Activated T-cell treated with anti-CD3 and anti-CD28 coated beads, Interleukin-2, amount 50 U/mL, for 72 hours (primary cell): Measurements from ENCODE around the gene LY86. TPM values are rescaled to one million over a fixed set of nuclear protein-coding genes. Genes with fewer than 3 reads are reported as not detected.

Experiments
- ATAC-seq, 2 donors: fragments of 150-1000 bp; cut with Tn5 transposase; replicated peaks in 1 of 2; 2 replicates each; pipeline ENCODE4 v1.10.0; 2021; ENCODE audit warnings: moderate library complexity in 2 of 2, mild to moderate bottlenecking in 1 of 2
- DNase-seq, 2 donors: peaks; one replicate each; pipeline ENCODE4 v3.0.0; 2021 to 2022; ENCODE audit warnings: mixed read lengths in 1 of 2
- H3K27ac Mint-ChIP-seq: one replicate; pipeline ENCODE4 v1.8.0; 2022; ENCODE audit warnings: mild to moderate bottlenecking, moderate library complexity, mixed read lengths
- H3K27me3 Mint-ChIP-seq: one replicate; pipeline ENCODE4 v1.8.0; 2022; ENCODE audit warnings: low read depth, mixed read lengths
- H3K36me3 Mint-ChIP-seq, 2 donors: one replicate each; pipeline ENCODE4 v1.8.0; 2022; ENCODE audit warnings: mixed read lengths in 2 of 2, mild to moderate bottlenecking in 1 of 2; ENCODE audit not compliant: insufficient read depth in 2 of 2
- H3K4me1 Mint-ChIP-seq: one replicate; pipeline ENCODE4 v1.8.0; 2022; ENCODE audit warnings: low read depth, mixed read lengths
- H3K4me3 Mint-ChIP-seq, 2 donors: one replicate each; pipeline ENCODE4 v1.8.0; 2022; ENCODE audit warnings: mild to moderate bottlenecking in 2 of 2, mixed read lengths in 2 of 2, moderate library complexity in 2 of 2
- H3K9me3 Mint-ChIP-seq, 2 donors: one replicate each; pipeline ENCODE4 v1.8.0; 2022; ENCODE audit warnings: mixed read lengths in 2 of 2
- total RNA-seq, 2 donors: library from RNA; stranded (reverse); gene quantifications; one replicate each; pipeline ENCODE4 v1.2.3, GENCODE V29; 2022

The LY86 gene
- total RNA-seq, 2 donors from 2014 or later = 0.39 to 1.2 TPM

GRCh38 chr6:6646384-6646783 lies 57.9 kb downstream of the LY86 start:
- Mint-ChIP-seq H3K27me3 (no peaks in the 10 kb centered on the region), H3K9me3 (peaks cover 0 to 3% of the 10 kb centered on the region in 2 donors), H3K36me3 (peaks cover 0 to 8% of the 10 kb centered on the region in 2 donors), H3K27ac (no peak overlapping the region), H3K4me3 (no peak overlapping the region), H3K4me1 (peaks cover 11% of the 10 kb centered on the region)
- no peak for DNase-seq
- no peak for ATAC-seq

- DNase-seq = no peak
- H3K27ac Mint-ChIP-seq = no peak overlapping the region
These were observed 58.3 kb downstream of the LY86 start for GRCh38 chr6:6646859-6647258.

GRCh38 chr6:6648692-6649343 lies 60.3 kb downstream of the LY86 start:
- no peak overlapping the region for H3K4me3 Mint-ChIP-seq
- H3K27ac Mint-ChIP-seq = no peak overlapping the region
- H3K36me3 Mint-ChIP-seq = peaks cover 0 to 12% of the 10 kb centered on the region in 2 donors
- DNase-seq (no peak), ATAC-seq (no peak)
- no peaks in the 10 kb centered on the region for H3K27me3 Mint-ChIP-seq
- H3K4me1 Mint-ChIP-seq = no peaks in the 10 kb centered on the region
- peaks cover 0 to 4% of the 10 kb centered on the region in 2 donors for H3K9me3 Mint-ChIP-seq

More at GRCh38 chr6:6646859-6647258, 58.3 kb downstream of the LY86 start:
- H3K9me3 Mint-ChIP-seq = peaks cover 0 to 4% of the 10 kb centered on the region in 2 donors
- H3K4me1 Mint-ChIP-seq = peaks cover 11% of the 10 kb centered on the region
- no peaks in the 10 kb centered on the region for H3K27me3 Mint-ChIP-seq
- peaks cover 0 to 9% of the 10 kb centered on the region in 2 donors for H3K36me3 Mint-ChIP-seq
- no peak for ATAC-seq
- H3K4me3 Mint-ChIP-seq = no peak overlapping the region

DNA sequence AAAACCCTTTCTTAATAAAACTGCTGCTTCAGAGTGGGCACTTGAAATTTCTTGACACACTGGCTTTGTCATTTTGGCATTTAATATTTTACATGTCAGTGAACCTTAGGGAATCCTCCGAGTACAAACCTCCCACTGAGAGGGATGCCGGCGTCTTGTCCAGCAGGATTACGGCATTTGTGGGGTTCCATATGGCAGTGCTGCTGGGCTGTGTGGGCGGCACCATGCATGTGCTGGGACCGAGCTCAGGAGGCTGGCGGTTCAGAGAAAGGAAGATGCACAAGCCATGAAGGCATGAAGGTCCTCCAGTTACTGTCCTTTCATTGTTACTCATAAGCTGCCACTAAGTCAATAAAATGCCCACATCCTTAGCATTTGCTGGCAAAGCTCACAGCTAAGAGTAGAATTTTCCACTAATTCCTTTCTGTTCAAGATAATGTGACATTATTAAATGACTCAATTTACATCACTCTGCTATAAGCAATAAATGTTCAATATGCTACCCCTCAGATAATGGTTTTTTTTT lies 61.4 kb downstream of the LY86 start:
- no peak overlapping the region for H3K4me3 Mint-ChIP-seq
- H3K27me3 Mint-ChIP-seq = no peaks in the 10 kb centered on the region
- ATAC-seq (peak in 1 of 2 donors; percentile 40), DNase-seq (no peak)
- H3K4me1 Mint-ChIP-seq = no peaks in the 10 kb centered on the region
- H3K27ac Mint-ChIP-seq = no peak overlapping the region
- H3K9me3 Mint-ChIP-seq = peaks cover 0 to 4% of the 10 kb centered on the region in 2 donors
- H3K36me3 Mint-ChIP-seq = peaks cover 0 to 13% of the 10 kb centered on the region in 2 donors

DNA sequence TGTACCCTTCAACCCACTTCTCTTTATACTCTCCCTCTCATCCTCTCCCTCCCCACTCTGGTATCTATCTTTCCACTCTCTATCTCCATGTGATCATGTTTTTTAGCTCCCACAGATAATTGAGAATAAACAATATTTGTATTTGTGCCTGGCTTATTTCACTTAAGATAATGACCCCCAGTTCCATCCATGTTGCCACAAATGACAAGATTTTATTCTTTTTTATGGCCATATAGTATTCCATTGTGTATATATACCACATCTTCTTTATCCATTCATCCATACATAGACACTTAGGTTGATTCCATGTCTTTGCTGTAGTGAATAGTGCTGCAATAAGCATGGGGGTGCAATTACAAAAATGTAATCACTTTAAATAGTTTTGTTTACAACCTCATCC lies 62.3 kb downstream of the LY86 start:
- peaks cover 0 to 4% of the 10 kb centered on the region in 2 donors for H3K9me3 Mint-ChIP-seq
- H3K27ac Mint-ChIP-seq = no peak overlapping the region
- H3K4me3 Mint-ChIP-seq = no peak overlapping the region
- ATAC-seq (no peak), DNase-seq (no peak)
- no peaks in the 10 kb centered on the region for H3K4me1 Mint-ChIP-seq
- H3K27me3 Mint-ChIP-seq = no peaks in the 10 kb centered on the region
- peaks cover 0 to 13% of the 10 kb centered on the region in 2 donors for H3K36me3 Mint-ChIP-seq

- no peaks in the 10 kb centered on the region for H3K4me1 Mint-ChIP-seq
- peak overlapping the region; percentile 66 for H3K27ac Mint-ChIP-seq
- H3K4me3 Mint-ChIP-seq = peak overlapping the region; percentile 16 to 30
- no peaks in the 10 kb centered on the region for H3K27me3 Mint-ChIP-seq
- H3K36me3 Mint-ChIP-seq = peaks cover 0 to 13% of the 10 kb centered on the region in 2 donors
- DNase-seq (no peak), ATAC-seq (no peak)
- peaks cover 0 to 4% of the 10 kb centered on the region in 2 donors for H3K9me3 Mint-ChIP-seq
These were observed 62.8 kb downstream of the LY86 start for GRCh38 chr6:6651335-6651734.

- peaks cover 0 to 16% of the 10 kb centered on the region in 2 donors for H3K36me3 Mint-ChIP-seq
- H3K4me3 Mint-ChIP-seq = no peak overlapping the region
- DNase-seq = no peak
- ATAC-seq = no peak
- H3K27me3 Mint-ChIP-seq = no peaks in the 10 kb centered on the region
- H3K9me3 Mint-ChIP-seq = peaks cover 0 to 4% of the 10 kb centered on the region in 2 donors
- no peaks in the 10 kb centered on the region for H3K4me1 Mint-ChIP-seq
- peak overlapping the region; percentile 8 for H3K27ac Mint-ChIP-seq
These were observed 64.4 kb downstream of the LY86 start for GRCh38 chr6:6652932-6653331.

GRCh38 chr6:6654599-6655575 lies 66.4 kb downstream of the LY86 start:
- H3K4me1 Mint-ChIP-seq = no peaks in the 10 kb centered on the region
- peak; percentile 61 to 67 for ATAC-seq
- no peaks in the 10 kb centered on the region for H3K27me3 Mint-ChIP-seq
- H3K36me3 Mint-ChIP-seq = peaks cover 0 to 8% of the 10 kb centered on the region in 2 donors
- peak; percentile 33 to 43 for DNase-seq
- H3K27ac Mint-ChIP-seq = peak overlapping the region; percentile 89
- peak overlapping the region; percentile 65 to 81 for H3K4me3 Mint-ChIP-seq
- H3K9me3 Mint-ChIP-seq = peaks cover 0 to 4% of the 10 kb centered on the region in 2 donors

GRCh38 chr6:6655805-6656251 lies 67.3 kb downstream of the LY86 start:
- peaks cover 0 to 4% of the 10 kb centered on the region in 2 donors for H3K9me3 Mint-ChIP-seq
- peaks cover 7% of the 10 kb centered on the region for H3K4me1 Mint-ChIP-seq
- H3K27me3 Mint-ChIP-seq = no peaks in the 10 kb centered on the region
- peak; percentile 60 to 63 for ATAC-seq
- peak overlapping the region; percentile 89 for H3K27ac Mint-ChIP-seq
- peak overlapping the region; percentile 65 to 81 for H3K4me3 Mint-ChIP-seq
- H3K36me3 Mint-ChIP-seq = peaks cover 0 to 8% of the 10 kb centered on the region in 2 donors
- no peak for DNase-seq

DNA sequence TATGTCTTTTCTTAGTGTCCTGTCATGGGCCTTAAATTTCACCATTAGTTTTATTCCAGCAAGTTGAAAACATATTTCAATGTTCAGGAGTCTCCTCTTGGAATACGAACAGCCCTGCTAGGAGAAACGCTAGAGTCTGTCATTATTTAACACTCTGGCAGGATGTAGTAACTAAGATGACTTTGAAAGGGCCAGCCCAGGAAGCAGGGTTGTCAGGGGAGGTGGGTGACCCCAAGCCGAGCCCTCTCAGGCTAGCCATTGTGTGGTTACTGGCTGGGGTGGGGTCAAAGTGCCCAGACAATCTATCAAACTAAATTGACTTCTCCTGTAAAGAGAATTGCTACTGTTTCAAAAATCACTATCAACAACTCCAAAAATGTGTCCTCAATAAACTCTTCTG lies 67.8 kb downstream of the LY86 start:
- peaks cover 0 to 2% of the 10 kb centered on the region in 2 donors for H3K9me3 Mint-ChIP-seq
- H3K27ac Mint-ChIP-seq = peak overlapping the region; percentile 89
- ATAC-seq (peak; percentile 23 to 24), DNase-seq (no peak)
- peaks cover 0 to 8% of the 10 kb centered on the region in 2 donors for H3K36me3 Mint-ChIP-seq
- H3K4me3 Mint-ChIP-seq = peak overlapping the region; percentile 65 to 81
- no peaks in the 10 kb centered on the region for H3K27me3 Mint-ChIP-seq
- H3K4me1 Mint-ChIP-seq = peaks cover 12% of the 10 kb centered on the region

DNA sequence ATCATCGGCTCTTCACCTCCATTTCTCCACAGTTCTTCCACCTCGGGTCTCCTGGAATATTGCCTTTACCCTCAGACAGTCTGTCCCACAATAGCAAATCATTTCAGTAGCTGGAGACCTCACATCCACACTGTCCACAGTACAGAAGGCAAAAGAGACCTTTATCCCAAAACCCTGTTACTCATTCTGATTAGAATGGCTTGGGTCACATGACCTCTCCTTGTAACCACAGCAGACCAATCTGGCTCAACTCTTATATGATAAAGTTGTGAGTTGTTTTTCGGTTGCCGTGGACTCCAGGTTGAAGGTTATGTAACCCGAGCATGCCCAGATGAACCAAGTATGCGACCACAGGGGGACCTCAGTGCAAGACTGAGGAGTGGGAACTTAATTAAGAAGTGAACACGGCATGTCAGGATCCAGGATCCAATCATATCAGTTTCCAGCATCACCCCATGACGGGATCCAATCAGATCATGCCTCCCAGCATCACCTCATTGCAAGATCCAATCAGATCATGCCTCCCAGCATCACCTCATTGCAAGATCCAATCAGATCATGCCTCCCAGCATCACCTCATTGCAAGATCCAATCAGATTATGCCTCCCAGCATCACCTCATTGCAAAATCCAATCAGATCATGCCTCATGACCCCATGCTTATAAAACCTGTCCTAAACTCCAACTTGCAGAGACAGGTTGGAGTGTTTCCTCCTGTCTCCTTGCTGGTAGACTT lies 68.7 kb downstream of the LY86 start:
- Mint-ChIP-seq H3K4me3 (peak overlapping the region; percentile 22 to 81), H3K27me3 (no peaks in the 10 kb centered on the region), H3K27ac (peak overlapping the region; percentile 12), H3K4me1 (peaks cover 17% of the 10 kb centered on the region), H3K9me3 (no peaks in the 10 kb centered on the region), H3K36me3 (peaks cover 0 to 7% of the 10 kb centered on the region in 2 donors)
- ATAC-seq = no peak
- no peak for DNase-seq

DNA sequence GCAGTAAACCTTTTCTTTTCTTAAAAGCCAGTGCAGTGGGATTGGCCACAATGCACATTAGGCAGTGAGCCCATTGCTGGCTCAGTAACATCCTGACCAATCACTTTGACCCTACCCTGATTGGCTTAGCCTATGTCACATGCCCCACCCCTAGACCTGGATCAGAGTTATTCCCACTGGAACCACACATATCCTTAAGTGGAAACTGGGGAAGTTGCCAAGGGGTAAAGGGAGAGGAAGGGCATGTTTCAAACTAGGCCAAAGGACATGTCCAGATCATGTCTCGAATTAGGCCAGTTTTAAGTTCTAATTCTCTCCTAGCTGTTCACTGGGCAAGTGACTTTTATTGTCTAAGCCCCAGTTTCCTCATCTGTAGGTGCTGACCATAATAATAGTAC lies 69.3 kb downstream of the LY86 start:
- DNase-seq (no peak), ATAC-seq (no peak)
- Mint-ChIP-seq H3K4me1 (peaks cover 22% of the 10 kb centered on the region), H3K27me3 (no peaks in the 10 kb centered on the region), H3K27ac (peak overlapping the region; percentile 12), H3K36me3 (peaks cover 0 to 5% of the 10 kb centered on the region in 2 donors), H3K9me3 (no peaks in the 10 kb centered on the region), H3K4me3 (peak overlapping the region in 1 of 2 donors; percentile 10)
